ENCODE results near the gene KRT71.

Gene KRT71

GRCh38 chr12:52581481-52581880, 28.5 kb upstream of the KRT71 start:
- Mint-ChIP-seq H3K4me3 (no peak overlapping the region), H3K36me3 (no peaks in the 10 kb centered on the region), H3K9me3 (ENCODE audit: low read depth) (no peaks in the 10 kb centered on the region), H3K27ac (no peak overlapping the region), H3K27me3 (no peaks in the 10 kb centered on the region), H3K4me1 (ENCODE audit: low read depth) (peaks cover 39% of the 10 kb centered on the region)

DNA sequence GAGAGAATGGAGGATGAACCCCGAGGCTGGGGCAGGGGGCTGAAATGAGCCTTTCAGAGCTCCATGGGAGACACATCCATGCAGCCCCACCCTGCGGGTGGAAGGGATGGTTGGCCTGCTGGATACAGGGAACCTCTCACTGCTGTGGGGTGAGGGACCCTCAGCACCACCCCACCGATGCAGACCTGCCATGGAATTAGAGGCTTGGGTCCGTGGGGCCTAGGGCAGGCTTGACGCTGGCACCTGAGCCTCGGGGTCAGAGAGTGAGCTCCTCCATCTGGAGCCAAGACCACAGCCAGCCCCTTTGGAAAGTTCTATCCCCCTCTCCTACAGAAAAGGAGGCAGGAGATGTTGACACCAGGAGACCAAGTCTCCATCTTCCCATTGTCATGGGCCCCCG, 28.1 kb upstream of the KRT71 start:
- Mint-ChIP-seq H3K36me3 (no peaks in the 10 kb centered on the region), H3K9me3 (ENCODE audit: low read depth) (no peaks in the 10 kb centered on the region), H3K27ac (no peak overlapping the region), H3K4me3 (no peak overlapping the region), H3K4me1 (ENCODE audit: low read depth) (peaks cover 35% of the 10 kb centered on the region), H3K27me3 (no peaks in the 10 kb centered on the region)

GRCh38 chr12:52580496-52580895, 27.6 kb upstream of the KRT71 start:
- Mint-ChIP-seq H3K4me3 (no peak overlapping the region), H3K27ac (no peak overlapping the region), H3K27me3 (no peaks in the 10 kb centered on the region), H3K36me3 (no peaks in the 10 kb centered on the region), H3K4me1 (ENCODE audit: low read depth) (peaks cover 30% of the 10 kb centered on the region), H3K9me3 (ENCODE audit: low read depth) (no peaks in the 10 kb centered on the region)

GRCh38 chr12:52579468-52580465, 26.8 kb upstream of the KRT71 start:
- H3K36me3 Mint-ChIP-seq = no peaks in the 10 kb centered on the region
- H3K27me3 Mint-ChIP-seq = no peaks in the 10 kb centered on the region
- H3K4me3 Mint-ChIP-seq = no peak overlapping the region
- H3K4me1 Mint-ChIP-seq (ENCODE audit: low read depth) = peaks cover 24% of the 10 kb centered on the region
- no peaks in the 10 kb centered on the region for H3K9me3 Mint-ChIP-seq (ENCODE audit: low read depth)
- no peak overlapping the region for H3K27ac Mint-ChIP-seq

DNA sequence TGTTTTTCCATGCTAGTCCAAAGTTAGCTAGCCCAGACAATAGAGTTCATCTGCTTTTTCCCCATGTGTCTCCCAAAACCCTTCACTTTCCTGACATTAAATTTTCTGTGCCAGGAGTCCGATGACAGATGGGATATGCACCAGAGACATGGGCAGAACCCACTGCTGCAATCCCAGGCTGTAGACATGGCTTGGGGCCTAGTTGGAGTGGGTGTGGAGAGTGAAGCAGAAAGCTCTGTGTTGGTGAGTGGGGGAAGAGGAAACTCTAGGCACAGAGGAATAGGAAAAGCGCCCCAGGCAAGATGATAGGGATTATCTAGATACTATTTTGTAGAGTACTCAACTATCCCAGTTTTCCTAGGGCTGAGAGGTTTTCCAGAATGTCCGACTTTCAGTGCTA, 25.5 kb upstream of the KRT71 start:
- no peak overlapping the region for H3K4me3 Mint-ChIP-seq
- no peaks in the 10 kb centered on the region for H3K36me3 Mint-ChIP-seq
- H3K9me3 Mint-ChIP-seq (ENCODE audit: low read depth) = no peaks in the 10 kb centered on the region
- H3K4me1 Mint-ChIP-seq (ENCODE audit: low read depth) = peaks cover 19% of the 10 kb centered on the region
- H3K27ac Mint-ChIP-seq = no peak overlapping the region
- H3K27me3 Mint-ChIP-seq = no peaks in the 10 kb centered on the region

DNA sequence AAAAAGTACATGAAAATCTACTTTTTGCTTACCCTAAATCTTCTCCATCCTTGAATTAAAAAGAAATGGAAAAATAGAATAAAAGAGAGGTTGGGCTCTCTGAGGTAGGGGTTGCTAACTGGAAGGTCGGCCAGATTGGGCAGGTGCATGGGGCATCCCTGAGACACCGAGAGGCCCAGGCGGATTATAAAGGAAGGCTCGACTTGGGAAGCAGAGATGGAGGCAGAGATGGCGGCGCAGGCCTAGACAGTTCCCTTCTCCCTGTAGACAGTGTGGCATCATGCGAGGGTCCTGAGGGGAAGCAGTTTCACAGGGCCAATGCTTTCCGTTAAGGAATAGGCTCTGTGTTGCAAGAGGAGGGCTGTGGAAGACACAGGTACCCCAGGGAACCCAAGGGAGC, 24.4 kb upstream of the KRT71 start:
- Mint-ChIP-seq H3K4me3 (no peak overlapping the region), H3K36me3 (no peaks in the 10 kb centered on the region), H3K4me1 (ENCODE audit: low read depth) (peaks cover 10% of the 10 kb centered on the region), H3K9me3 (ENCODE audit: low read depth) (no peaks in the 10 kb centered on the region), H3K27me3 (no peaks in the 10 kb centered on the region), H3K27ac (no peak overlapping the region)

GRCh38 chr12:52575948-52576347, 23.0 kb upstream of the KRT71 start:
- Mint-ChIP-seq H3K36me3 (no peaks in the 10 kb centered on the region), H3K27me3 (no peaks in the 10 kb centered on the region), H3K27ac (no peak overlapping the region), H3K4me3 (no peak overlapping the region), H3K9me3 (ENCODE audit: low read depth) (no peaks in the 10 kb centered on the region), H3K4me1 (ENCODE audit: low read depth) (peaks cover 10% of the 10 kb centered on the region)

GRCh38 chr12:52575256-52575655, 22.3 kb upstream of the KRT71 start:
- Mint-ChIP-seq H3K27me3 (no peaks in the 10 kb centered on the region), H3K4me3 (no peak overlapping the region), H3K36me3 (no peaks in the 10 kb centered on the region), H3K4me1 (ENCODE audit: low read depth) (peaks cover 6% of the 10 kb centered on the region), H3K27ac (no peak overlapping the region), H3K9me3 (ENCODE audit: low read depth) (no peaks in the 10 kb centered on the region)

- Mint-ChIP-seq H3K36me3 (no peaks in the 10 kb centered on the region), H3K27ac (no peak within 1 kb of the TSS), H3K4me3 (no peak within 1 kb of the TSS), H3K9me3 (ENCODE audit: low read depth) (no peaks in the 10 kb centered on the region), H3K27me3 (no peaks in the 10 kb centered on the region), H3K4me1 (ENCODE audit: low read depth) (peaks cover 2% of the 10 kb centered on the region)
These were observed 20.8 kb upstream of the KRT71 start, which contains the start of gene KRT74 for GRCh38 chr12:52573743-52574142. Gene KRT74 (minus strand): TSS chr12:52573843. CDS start chr12:52573777, 66 bp downstream.

DNA sequence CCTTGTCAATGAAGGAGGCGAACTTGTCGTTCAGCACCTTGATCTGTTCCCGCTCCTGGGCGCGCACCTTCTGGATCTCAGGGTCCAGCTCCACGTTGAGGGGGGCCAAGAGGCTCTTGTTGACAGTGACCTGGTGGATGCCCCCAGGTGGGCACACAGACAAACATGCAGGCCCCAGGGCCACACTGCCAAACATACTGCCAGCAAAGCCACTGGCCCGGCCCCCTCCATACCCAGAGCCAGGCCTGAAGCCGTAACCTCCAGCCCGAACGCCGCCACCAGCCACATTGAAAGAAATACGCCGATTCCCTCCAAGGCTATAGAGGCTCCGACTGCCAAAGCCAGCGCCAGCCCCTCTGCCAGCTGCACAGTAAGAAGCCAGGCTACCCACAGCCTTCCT, 20.4 kb upstream of the KRT71 start:
- Mint-ChIP-seq H3K4me1 (ENCODE audit: low read depth) (peaks cover 2% of the 10 kb centered on the region), H3K27me3 (peaks cover under 1% of the 10 kb centered on the region), H3K9me3 (ENCODE audit: low read depth) (no peaks in the 10 kb centered on the region), H3K4me3 (no peak overlapping the region), H3K36me3 (no peaks in the 10 kb centered on the region), H3K27ac (no peak overlapping the region)

GRCh38 chr12:52570511-52570910, 17.6 kb upstream of the KRT71 start:
- peaks cover 2% of the 10 kb centered on the region for H3K4me1 Mint-ChIP-seq (ENCODE audit: low read depth)
- no peaks in the 10 kb centered on the region for H3K9me3 Mint-ChIP-seq (ENCODE audit: low read depth)
- no peaks in the 10 kb centered on the region for H3K36me3 Mint-ChIP-seq
- H3K4me3 Mint-ChIP-seq = no peak overlapping the region
- H3K27me3 Mint-ChIP-seq = peaks cover 5% of the 10 kb centered on the region
- no peak overlapping the region for H3K27ac Mint-ChIP-seq

GRCh38 chr12:52568111-52568510, 15.2 kb upstream of the KRT71 start:
- no peak overlapping the region for H3K27ac Mint-ChIP-seq
- H3K36me3 Mint-ChIP-seq = no peaks in the 10 kb centered on the region
- H3K27me3 Mint-ChIP-seq = peaks cover 10% of the 10 kb centered on the region
- H3K9me3 Mint-ChIP-seq (ENCODE audit: low read depth) = no peaks in the 10 kb centered on the region
- H3K4me1 Mint-ChIP-seq (ENCODE audit: low read depth) = no peaks in the 10 kb centered on the region
- H3K4me3 Mint-ChIP-seq = no peak overlapping the region

DNA sequence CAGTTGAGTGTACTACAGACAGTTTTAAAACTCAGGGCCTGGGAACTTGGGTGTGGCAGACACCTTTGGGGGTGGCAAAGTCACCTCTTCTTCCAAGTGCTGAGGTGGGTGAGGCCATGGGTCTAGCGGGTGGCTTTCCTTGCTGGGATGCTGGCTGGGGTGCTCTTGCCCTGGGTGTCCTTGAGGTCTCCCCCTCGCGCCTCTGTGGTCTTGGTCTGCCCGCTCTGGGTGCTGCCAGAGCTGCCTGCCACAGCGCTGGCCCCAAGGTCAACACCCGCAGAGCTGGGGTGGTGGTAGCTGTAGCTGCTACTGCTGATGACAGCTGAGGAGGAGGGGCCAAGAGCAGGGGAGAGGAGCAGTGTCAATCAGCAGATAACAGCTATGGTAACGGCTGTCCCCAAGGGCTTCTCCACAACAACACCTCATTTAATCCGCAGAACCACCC, 13.9 kb upstream of the KRT71 start:
- H3K36me3 Mint-ChIP-seq = no peaks in the 10 kb centered on the region
- H3K4me1 Mint-ChIP-seq (ENCODE audit: low read depth) = no peaks in the 10 kb centered on the region
- no peak overlapping the region for H3K4me3 Mint-ChIP-seq
- peaks cover 10% of the 10 kb centered on the region for H3K27me3 Mint-ChIP-seq
- H3K9me3 Mint-ChIP-seq (ENCODE audit: low read depth) = no peaks in the 10 kb centered on the region
- H3K27ac Mint-ChIP-seq = no peak overlapping the region

DNA sequence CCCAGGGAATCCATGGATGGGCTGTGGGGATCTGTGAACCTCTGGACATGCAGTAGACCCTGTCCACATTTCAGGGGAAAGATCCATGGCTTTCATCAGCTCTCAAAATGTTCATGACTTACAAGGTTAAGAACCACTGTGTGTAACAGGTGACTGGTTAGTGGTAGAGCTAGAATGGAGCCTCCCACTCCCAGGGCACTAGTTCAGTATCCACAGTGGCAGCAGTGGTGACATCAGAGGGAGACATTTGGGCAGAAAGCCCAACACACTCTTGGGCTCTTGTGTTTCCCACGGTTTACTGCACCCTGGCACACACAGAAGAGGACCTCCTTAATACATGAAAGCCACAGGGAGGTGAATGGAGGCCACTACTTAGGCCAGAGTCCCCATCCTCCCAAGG, 11.6 kb upstream of the KRT71 start:
- Mint-ChIP-seq H3K4me3 (no peak overlapping the region), H3K27ac (no peak overlapping the region), H3K9me3 (ENCODE audit: low read depth) (no peaks in the 10 kb centered on the region), H3K27me3 (peaks cover 10% of the 10 kb centered on the region), H3K4me1 (ENCODE audit: low read depth) (no peaks in the 10 kb centered on the region), H3K36me3 (no peaks in the 10 kb centered on the region)

- peaks cover 9% of the 10 kb centered on the region for H3K27me3 Mint-ChIP-seq
- H3K9me3 Mint-ChIP-seq (ENCODE audit: low read depth) = no peaks in the 10 kb centered on the region
- no peaks in the 10 kb centered on the region for H3K4me1 Mint-ChIP-seq (ENCODE audit: low read depth)
- no peaks in the 10 kb centered on the region for H3K36me3 Mint-ChIP-seq
- no peak overlapping the region for H3K27ac Mint-ChIP-seq
- no peak overlapping the region for H3K4me3 Mint-ChIP-seq
These were observed 9.0 kb upstream of the KRT71 start for GRCh38 chr12:52561880-52562449.

All from activated naive CD8-positive, alpha-beta T cell (primary cell).